Neuronal stem cell (in vitro differentiated cells): Measurements from ENCODE around the gene TMF1.

Source experiments
- DNase-seq: peaks from one replicate; pipeline ENCODE4 v3.0.0-alpha.2; 2013; ENCODE audit warnings: low spot score
- H2AFZ ChIP-seq: one replicate; pipeline ENCODE4 v1.6.1; 2013; ENCODE audit warnings: mild to moderate bottlenecking, low read length, inconsistent platforms
- H2AK5ac ChIP-seq: 2 replicates; pipeline ENCODE4 v1.6.1; 2013; ENCODE audit warnings: low read depth, mild to moderate bottlenecking, inconsistent platforms, low read length, moderate library complexity, mixed read lengths
- H2BK120ac ChIP-seq: 2 replicates; pipeline ENCODE4 v1.6.1; 2013; ENCODE audit warnings: low read depth, mild to moderate bottlenecking, inconsistent platforms, low read length, moderate library complexity, mixed read lengths
- H2BK12ac ChIP-seq: one replicate; pipeline ENCODE4 v1.6.1; 2013; ENCODE audit warnings: low read length, inconsistent platforms
- H2BK15ac ChIP-seq: 2 replicates; pipeline ENCODE4 v1.6.1; 2013; ENCODE audit warnings: mild to moderate bottlenecking, low read length, inconsistent platforms, mixed read lengths
- H2BK5ac ChIP-seq: one replicate; pipeline ENCODE4 v1.6.1; 2013; ENCODE audit warnings: inconsistent platforms, mild to moderate bottlenecking, low read length, moderate library complexity
- H3K14ac ChIP-seq: one replicate; pipeline ENCODE4 v1.6.1; 2013; ENCODE audit warnings: low read length, inconsistent platforms
- H3K18ac ChIP-seq: 2 replicates; pipeline ENCODE4 v1.6.1; 2013; ENCODE audit warnings: low read length, inconsistent platforms
- H3K23ac ChIP-seq: 2 replicates; pipeline ENCODE4 v1.6.1; 2013; ENCODE audit warnings: low read depth, mild to moderate bottlenecking, mixed read lengths, low read length, inconsistent platforms; ENCODE audit not compliant: poor library complexity
- H3K27ac ChIP-seq: replicated peaks from 3 replicates; pipeline ENCODE4 v1.5.1; 2013; ENCODE audit warnings: low read length, inconsistent platforms
- H3K27me3 ChIP-seq, 3 experiments: 2 replicates each; pipeline ENCODE4 v1.6.1; 2013; ENCODE audit warnings: low read length in 3 of 3, mild to moderate bottlenecking in 2 of 3, inconsistent platforms in 1 of 3, low read depth in 1 of 3, mixed read lengths in 1 of 3, moderate library complexity in 1 of 3; ENCODE audit not compliant: control insufficient read depth in 3 of 3, insufficient read depth in 3 of 3
- H3K36me3 ChIP-seq, 2 donors: replicated peaks in 1 of 2; 2 replicates each; pipeline ENCODE4 v1.6.1; 2013; ENCODE audit warnings: low read length in 2 of 2; ENCODE audit not compliant: control insufficient read depth in 2 of 2, insufficient read depth in 2 of 2
- H3K4ac ChIP-seq: 2 replicates; pipeline ENCODE4 v1.6.1; 2013; ENCODE audit warnings: inconsistent platforms, mild to moderate bottlenecking, low read length, moderate library complexity
- H3K4me1 ChIP-seq, 2 donors: 1 replicate in 1 of 2; 2 replicates in 1 of 2; pipeline ENCODE4 v1.6.1; 2013; ENCODE audit warnings: low read length in 2 of 2, low read depth in 1 of 2; ENCODE audit not compliant: control insufficient read depth in 2 of 2, insufficient read depth in 1 of 2
- H3K4me2 ChIP-seq: one replicate; pipeline ENCODE4 v1.6.1; 2013; ENCODE audit warnings: mild to moderate bottlenecking, low read length, inconsistent platforms; ENCODE audit not compliant: insufficient read depth, poor library complexity, severe bottlenecking
- H3K4me3 ChIP-seq, 2 donors: 2 replicates each; pipeline ENCODE4 v1.5.1; 2013; ENCODE audit warnings: low read length in 2 of 2, mild to moderate bottlenecking in 2 of 2, inconsistent platforms in 1 of 2, moderate library complexity in 1 of 2
- H3K79me1 ChIP-seq: one replicate; pipeline ENCODE4 v1.6.1; 2013; ENCODE audit warnings: low read depth, mild to moderate bottlenecking, inconsistent platforms, low read length, moderate library complexity
- H3K9ac ChIP-seq: one replicate; pipeline ENCODE4 v1.6.1; 2013; ENCODE audit warnings: mild to moderate bottlenecking, low read depth, low read length, inconsistent platforms; ENCODE audit not compliant: poor library complexity
- H3K9me3 ChIP-seq, 2 donors: replicated peaks in 1 of 2; 2 replicates each; pipeline versions ENCODE3 to v1.6.1; 2013; ENCODE audit warnings: low read length in 2 of 2, mild to moderate bottlenecking in 2 of 2, inconsistent platforms in 1 of 2, low read depth in 1 of 2, mixed read lengths in 1 of 2, moderate library complexity in 1 of 2; ENCODE audit not compliant: control insufficient read depth in 2 of 2, insufficient read depth in 1 of 2
- H4K8ac ChIP-seq: one replicate; pipeline ENCODE4 v1.6.1; 2013; ENCODE audit warnings: low read depth, mild to moderate bottlenecking, inconsistent platforms, low read length, moderate library complexity
- H4K91ac ChIP-seq: one replicate; pipeline ENCODE4 v1.6.1; 2013; ENCODE audit warnings: low read length, low read depth, mild to moderate bottlenecking, inconsistent platforms; ENCODE audit not compliant: poor library complexity
- WGBS, 2 donors: extraction: QIAGEN DNeasy Blood & Tissue Kit; methylation state at CpG; one replicate each; pipeline ENCODE4 v1.1.7; 2013; ENCODE audit warnings: missing lambda C conversion rate in 2 of 2, mixed read lengths in 1 of 2; ENCODE audit not compliant: insufficient read length in 2 of 2, insufficient replicate concordance in 1 of 2; ENCODE audit errors: extremely low coverage in 2 of 2; 5-methylcytosine and 5-hydroxymethylcytosine counted together

Gene TMF1

DNA sequence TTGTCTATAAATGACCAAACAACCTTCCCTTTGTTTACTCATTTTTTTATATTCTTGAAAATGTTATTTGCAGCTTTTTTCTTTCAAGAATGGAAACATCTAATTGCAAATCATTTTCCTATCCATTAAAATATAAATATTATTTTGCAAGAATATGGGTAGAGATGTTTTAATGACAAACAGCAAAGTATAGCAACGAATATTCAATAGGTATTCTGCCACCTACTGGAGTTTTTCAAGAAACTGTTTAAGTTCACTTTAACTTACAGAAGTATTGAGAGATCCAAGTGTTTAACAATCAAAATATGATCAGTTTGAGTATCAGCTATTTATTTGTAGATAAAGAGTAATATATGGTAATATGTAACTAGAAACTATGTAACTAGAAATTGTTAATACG, 31.7 kb downstream of the TMF1 start:
- Histone ChIP-seq H3K14ac (no peak overlapping the region), H3K9ac (no peak overlapping the region), H3K4me2 (no peak overlapping the region), H3K27me3 (no peaks in the 10 kb centered on the region), H2AK5ac (no peak overlapping the region), H2BK12ac (no peak overlapping the region), H2BK15ac (no peak overlapping the region), H4K8ac (no peak overlapping the region), H3K18ac (no peak overlapping the region), H3K4me1 (no peaks in the 10 kb centered on the region), H2BK5ac (no peak overlapping the region), H3K9me3 (no peaks in the 10 kb centered on the region), H3K23ac (no peak overlapping the region), H4K91ac (no peak overlapping the region), H3K79me1 (no peaks in the 10 kb centered on the region), H2AFZ (no peak overlapping the region), H2BK120ac (no peak overlapping the region), H3K36me3 (peaks cover 0 to 64% of the 10 kb centered on the region in 2 donors), H3K27ac (no peak overlapping the region), H3K4me3 (no peak overlapping the region), H3K4ac (no peak overlapping the region)
- WGBS, 2 donors: 100% methylated on average over 1 of the region's 2 CpGs
- DNase-seq: no peak

DNA sequence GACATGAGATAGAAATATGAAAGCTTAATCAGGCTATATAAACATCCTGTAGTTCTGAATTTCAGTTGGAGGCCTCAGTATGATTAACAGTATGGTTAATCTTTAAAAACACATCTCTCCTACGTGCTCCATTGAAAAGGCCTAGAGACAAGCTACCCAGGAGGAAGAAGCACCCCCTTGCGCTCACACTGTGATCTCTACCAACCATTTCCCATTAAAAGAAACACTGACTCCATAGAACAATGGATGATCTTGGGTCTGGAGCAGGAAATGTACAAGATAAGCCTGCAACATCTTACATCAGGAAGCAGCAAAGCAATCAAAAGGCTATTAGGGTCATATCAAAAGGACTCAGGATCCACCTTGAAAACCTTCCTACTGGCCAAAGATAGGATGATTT, 35.2 kb downstream of the TMF1 start:
- H3K4me1 ChIP-seq: peaks cover 0 to 4% of the 10 kb centered on the region in 2 donors
- no peak overlapping the region for H3K14ac ChIP-seq
- peaks cover 0 to 18% (median 0%) of the 10 kb centered on the region in 3 experiments for H3K27me3 ChIP-seq
- no peak overlapping the region for H4K8ac ChIP-seq
- H3K79me1 ChIP-seq: no peaks in the 10 kb centered on the region
- no peak overlapping the region for H3K9ac ChIP-seq
- no peak overlapping the region for H3K4ac ChIP-seq
- no peak overlapping the region for H4K91ac ChIP-seq
- peaks cover 0 to 29% of the 10 kb centered on the region in 2 donors for H3K36me3 ChIP-seq
- H2AK5ac ChIP-seq: no peak overlapping the region
- no peak overlapping the region for H2AFZ ChIP-seq
- H2BK12ac ChIP-seq: no peak overlapping the region
- H3K4me2 ChIP-seq: no peak overlapping the region
- H2BK120ac ChIP-seq: no peak overlapping the region
- H2BK5ac ChIP-seq: no peak overlapping the region
- no peak for DNase-seq
- H3K18ac ChIP-seq: no peak overlapping the region
- no peaks in the 10 kb centered on the region for H3K9me3 ChIP-seq
- H3K27ac ChIP-seq: no peak overlapping the region
- no peak overlapping the region for H2BK15ac ChIP-seq
- H3K4me3 ChIP-seq: no peak overlapping the region
- no peak overlapping the region for H3K23ac ChIP-seq
- no CpG with 5 or more reads among the region's 2 CpGs for WGBS, 2 donors

DNA sequence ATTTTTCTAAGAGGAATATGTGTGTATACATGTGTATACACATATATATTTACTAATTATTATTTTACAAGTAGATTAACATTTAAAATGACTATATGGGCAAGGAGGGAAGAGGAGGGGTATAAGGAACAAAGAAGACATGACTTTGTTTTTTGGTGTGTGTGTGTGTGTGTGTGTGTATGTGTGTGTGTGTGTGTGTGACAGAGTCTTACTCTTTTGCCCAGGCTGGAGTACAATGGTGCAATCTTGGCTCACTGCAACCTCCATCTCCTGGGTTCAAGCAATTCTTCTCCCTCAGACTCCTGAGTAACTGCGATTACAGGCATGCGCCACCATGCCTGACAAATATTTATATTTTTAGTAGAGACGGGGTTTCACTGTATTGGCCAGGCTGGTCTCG, 36.0 kb downstream of the TMF1 start:
- Histone ChIP-seq H3K36me3 (peaks cover 0 to 21% of the 10 kb centered on the region in 2 donors), H2AFZ (no peak overlapping the region), H2BK5ac (no peak overlapping the region), H3K18ac (no peak overlapping the region), H3K27me3 (peaks cover 0 to 20% (median 0%) of the 10 kb centered on the region in 3 experiments), H4K8ac (no peak overlapping the region), H3K27ac (no peak overlapping the region), H3K9me3 (no peaks in the 10 kb centered on the region), H2AK5ac (no peak overlapping the region), H2BK12ac (no peak overlapping the region), H4K91ac (no peak overlapping the region), H3K14ac (no peak overlapping the region), H3K4ac (no peak overlapping the region), H2BK120ac (no peak overlapping the region), H3K23ac (no peak overlapping the region), H3K4me2 (no peak overlapping the region), H3K9ac (no peak overlapping the region), H3K4me3 (no peak overlapping the region), H2BK15ac (no peak overlapping the region), H3K79me1 (no peaks in the 10 kb centered on the region), H3K4me1 (peaks cover 0 to 4% of the 10 kb centered on the region in 2 donors)
- DNase-seq: no peak
- WGBS, 2 donors: no CpG with 5 or more reads among the region's 4 CpGs

DNA sequence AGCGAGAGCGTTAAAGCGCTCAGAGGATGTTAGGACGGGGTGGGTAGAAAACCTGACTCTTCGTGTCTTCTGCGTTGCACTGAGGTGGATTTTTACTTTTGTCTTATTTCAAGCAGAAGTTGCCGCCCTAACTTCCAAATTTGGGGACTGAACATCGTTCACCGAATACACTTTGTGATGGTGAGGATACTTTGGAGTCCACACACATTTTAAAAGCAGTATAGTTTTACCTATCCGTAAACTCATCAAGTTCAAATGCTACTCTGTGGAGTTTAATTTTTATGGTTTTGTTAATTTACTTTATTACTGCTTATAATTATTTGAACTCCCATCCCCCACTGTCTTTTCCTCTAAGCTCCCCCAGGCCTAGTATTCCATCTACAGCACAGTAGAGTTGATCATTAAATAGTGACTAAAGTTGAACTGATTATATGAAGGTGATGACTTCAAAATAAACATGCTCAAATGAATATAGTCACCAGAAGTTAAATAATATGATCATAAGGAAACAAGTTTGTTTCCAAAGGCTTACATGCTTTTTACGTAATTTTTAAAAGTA, 38.0 kb downstream of the TMF1 start:
- H4K8ac ChIP-seq: no peak overlapping the region
- no peak overlapping the region for H4K91ac ChIP-seq
- no peak overlapping the region for H2BK12ac ChIP-seq
- peak overlapping the region; percentile 96 for H3K23ac ChIP-seq
- no peak overlapping the region for H2BK120ac ChIP-seq
- H3K18ac ChIP-seq: peak overlapping the region; percentile 98
- H3K79me1 ChIP-seq: no peaks in the 10 kb centered on the region
- H3K9me3 ChIP-seq: no peaks in the 10 kb centered on the region
- no peak overlapping the region for H2AK5ac ChIP-seq
- peak overlapping the region; percentile 15 to 94 for H3K4me3 ChIP-seq
- no CpG with 5 or more reads among the region's 11 CpGs for WGBS, 2 donors
- H3K9ac ChIP-seq: peak overlapping the region; percentile 79
- H3K27ac ChIP-seq: no peak overlapping the region
- H3K14ac ChIP-seq: no peak overlapping the region
- no peak overlapping the region for H3K4ac ChIP-seq
- DNase-seq: no peak
- peak overlapping the region; percentile 90 for H3K4me2 ChIP-seq
- peaks cover 0 to 20% (median 0%) of the 10 kb centered on the region in 3 experiments for H3K27me3 ChIP-seq
- no peak overlapping the region for H2BK5ac ChIP-seq
- peaks cover 0 to 11% of the 10 kb centered on the region in 2 donors for H3K36me3 ChIP-seq
- H2AFZ ChIP-seq: peak overlapping the region; percentile 77
- H2BK15ac ChIP-seq: peak overlapping the region; percentile 76
- H3K4me1 ChIP-seq: peaks cover 4 to 6% of the 10 kb centered on the region in 2 donors
